Suppressor macrophage treated with lipopolysaccharide for 1 hour (primary cell): ENCODE data around the gene C19orf25.

Experiments
- DNase-seq, 3 donors: peaks; one replicate each; pipeline ENCODE4 v3.0.0-alpha.2; 2020 to 2022

Gene C19orf25

GRCh38 chr19:1460033-1460995, 18.7 kb downstream of the C19orf25 start:
- DNase-seq, result no peak

- DNase-seq, result peak; percentile 86 to 89 (median 89)
Observed at GRCh38 chr19:1459479-1459878, 19.5 kb downstream of the C19orf25 start.

GRCh38 chr19:1457892-1458291, 21.1 kb downstream of the C19orf25 start:
- DNase-seq, result no peak

- no peak for DNase-seq
Observed at GRCh38 chr19:1457031-1457739, 21.8 kb downstream of the C19orf25 start.

GRCh38 chr19:1456121-1456900, 22.7 kb downstream of the C19orf25 start:
- no peak for DNase-seq

- peak; percentile 74 to 83 (median 77) for DNase-seq
Observed at GRCh38 chr19:1455336-1456120, 23.5 kb downstream of the C19orf25 start.

- no peak for DNase-seq
Observed at GRCh38 chr19:1455002-1455335, 24.0 kb downstream of the C19orf25 start.

GRCh38 chr19:1453525-1454364, 25.3 kb downstream of the C19orf25 start:
- DNase-seq, result peak; percentile 66 to 74 (median 73)

- DNase-seq, result no peak
Observed at GRCh38 chr19:1452802-1453524, 26.1 kb downstream of the C19orf25 start.

GRCh38 chr19:1451916-1452801, 26.9 kb downstream of the C19orf25 start:
- no peak for DNase-seq

- no peak for DNase-seq
Observed at GRCh38 chr19:1450735-1451731, 28.0 kb downstream of the C19orf25 start.

GRCh38 chr19:1449467-1450442, 29.3 kb downstream of the C19orf25 start, which contains the start of gene APC2:
Gene APC2 (plus strand): TSS chr19:1450121. CDS start chr19:1453002, 2,881 bp downstream.
- no peak for DNase-seq

GRCh38 chr19:1447944-1448343, 31.1 kb downstream of the C19orf25 start:
- DNase-seq, result no peak

- DNase-seq, result no peak
Observed at GRCh38 chr19:1447504-1447903, 31.5 kb downstream of the C19orf25 start.

- DNase-seq, result no peak
Observed at GRCh38 chr19:1446713-1447481, 32.1 kb downstream of the C19orf25 start.
